DOHH2 (cell line): ENCODE data around the gene PKP4.

Experiments used
- H3F3A ChIP-seq: fragments of 200-600 bp; sonication (generic), shearing (Covaris generic); 2 replicates; pipeline ENCODE4 v1.6.0; 2016; ENCODE audit warnings: antibody characterized with exemption, mild to moderate bottlenecking; ENCODE audit not compliant: control insufficient read depth, insufficient read depth
- H3K27ac ChIP-seq: fragments of 200-600 bp; sonication (generic); 2 replicates; pipeline ENCODE4 v1.5.1; 2014; ENCODE audit warnings: low read depth, mild to moderate bottlenecking, low read length, moderate library complexity
- H3K27me3 ChIP-seq: fragments of 200-600 bp; sonication (generic); 2 replicates; pipeline ENCODE4 v1.6.1; 2014; ENCODE audit warnings: mild to moderate bottlenecking, low read length, mixed read lengths; ENCODE audit not compliant: control insufficient read depth
- H3K36me3 ChIP-seq: fragments of 200-600 bp; sonication (generic); 2 replicates; pipeline ENCODE4 v1.6.1; 2014; ENCODE audit warnings: mild to moderate bottlenecking, low read length, moderate library complexity, mixed read lengths; ENCODE audit not compliant: control insufficient read depth
- H3K4me1 ChIP-seq: fragments of 200-600 bp; sonication (generic); 2 replicates; pipeline ENCODE4 v1.6.1; 2014; ENCODE audit warnings: mild to moderate bottlenecking, low read length, mixed read lengths; ENCODE audit not compliant: control insufficient read depth
- H3K4me2 ChIP-seq: fragments of 200-600 bp; sonication (generic); 2 replicates; pipeline ENCODE4 v1.6.0; 2014; ENCODE audit warnings: mild to moderate bottlenecking, low read length, moderate library complexity
- H3K4me3 ChIP-seq: fragments of 200-600 bp; sonication (generic); 2 replicates; pipeline ENCODE4 v1.5.1; 2014; ENCODE audit warnings: mild to moderate bottlenecking, low read length, mixed read lengths
- H3K79me2 ChIP-seq: fragments of 200-600 bp; sonication (generic); 2 replicates; pipeline ENCODE4 v1.6.1; 2014; ENCODE audit warnings: mild to moderate bottlenecking, low read length, mixed read lengths; ENCODE audit not compliant: control insufficient read depth
- H3K9me2 ChIP-seq: fragments of 200-600 bp; sonication (generic); replicated peaks from 2 replicates; pipeline ENCODE4 v1.6.1; 2014; ENCODE audit warnings: mild to moderate bottlenecking, low read length, mixed read lengths; ENCODE audit not compliant: control insufficient read depth
- H3K9me3 ChIP-seq: fragments of 200-600 bp; sonication (generic); 2 replicates; pipeline ENCODE4 v1.6.1; 2014; ENCODE audit warnings: antibody characterized with exemption, low read length, mixed read lengths; ENCODE audit not compliant: control insufficient read depth, insufficient read depth
- H4K20me1 ChIP-seq: fragments of 200-600 bp; sonication (generic); 2 replicates; pipeline ENCODE4 v1.6.0; 2014; ENCODE audit warnings: low read depth, mild to moderate bottlenecking, antibody characterized with exemption, low read length, moderate library complexity; ENCODE audit not compliant: control insufficient read depth, insufficient read depth
- CTCF ChIP-seq: fragments of 200-600 bp; sonication (generic); IDR thresholded peaks from one replicate; pipeline ENCODE4 v1.5.1; 2014; ENCODE audit warnings: antibody characterized with exemption, mild to moderate bottlenecking, low read depth, low read length; ENCODE audit not compliant: poor library complexity, severe bottlenecking
- EZH2phosphoT487 ChIP-seq: fragments of 200-600 bp; sonication (generic); IDR thresholded peaks from 2 replicates; pipeline ENCODE4 v1.6.1; 2017; ENCODE audit warnings: borderline replicate concordance, mild to moderate bottlenecking, antibody characterized with exemption, low read length, moderate library complexity, mixed read lengths

Gene PKP4

DNA sequence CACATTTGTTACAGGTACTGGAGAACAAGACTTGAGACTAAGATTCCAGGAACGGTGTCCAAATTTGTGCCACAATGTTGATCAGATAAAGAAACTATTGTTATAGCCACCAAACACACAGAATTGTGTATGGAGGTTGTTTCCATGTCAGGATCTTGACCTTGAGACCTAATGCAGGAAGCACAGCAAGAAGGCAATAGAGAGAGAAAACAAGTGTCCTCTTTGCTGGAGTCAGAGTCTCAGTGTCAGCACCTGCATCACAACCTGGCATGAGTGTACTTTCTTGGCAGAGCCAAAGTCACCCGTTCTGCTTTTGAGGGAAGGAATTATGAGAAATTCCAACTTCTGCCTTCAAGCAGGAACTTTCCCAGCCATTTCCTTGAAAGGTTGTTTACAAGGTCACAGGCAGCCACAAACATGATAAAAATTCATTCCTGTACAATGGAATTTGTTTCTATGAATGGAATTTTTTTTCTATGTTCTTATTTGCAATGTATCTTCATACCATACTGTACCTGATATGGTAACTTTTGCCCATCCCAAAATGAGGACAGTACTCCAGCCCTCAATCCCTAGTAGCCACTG, 118.4 kb downstream of the PKP4 start:
- TF ChIP-seq EZH2phosphoT487 (no peak), CTCF (no peak)
- H3K36me3 ChIP-seq, result peaks cover 10% of the 10 kb centered on the region; the same call in 1 of the 2 replicates
- no peaks in the 10 kb centered on the region for H3K79me2 ChIP-seq
- no peaks in the 10 kb centered on the region for H4K20me1 ChIP-seq
- H3K27ac ChIP-seq, result no peak overlapping the region
- no peaks in the 10 kb centered on the region for H3K9me2 ChIP-seq
- no peak overlapping the region for H3K4me3 ChIP-seq
- H3K4me2 ChIP-seq, result no peak overlapping the region
- H3F3A ChIP-seq, result no peaks in the 10 kb centered on the region
- H3K27me3 ChIP-seq, result no peaks in the 10 kb centered on the region
- H3K4me1 ChIP-seq, result no peaks in the 10 kb centered on the region
- H3K9me3 ChIP-seq, result no peaks in the 10 kb centered on the region

- H3K4me2 ChIP-seq, result no peak overlapping the region
- no peaks in the 10 kb centered on the region for H3K9me3 ChIP-seq
- no peaks in the 10 kb centered on the region for H3K9me2 ChIP-seq
- H3K27me3 ChIP-seq, result no peaks in the 10 kb centered on the region
- no peaks in the 10 kb centered on the region for H4K20me1 ChIP-seq
- no peak overlapping the region for H3K4me3 ChIP-seq
- H3K36me3 ChIP-seq, result peaks cover 15% of the 10 kb centered on the region; the same call in 1 of the 2 replicates
- TF ChIP-seq EZH2phosphoT487 (no peak), CTCF (no peak)
- no peaks in the 10 kb centered on the region for H3K4me1 ChIP-seq
- no peaks in the 10 kb centered on the region for H3F3A ChIP-seq
- H3K79me2 ChIP-seq, result no peaks in the 10 kb centered on the region
- H3K27ac ChIP-seq, result no peak overlapping the region
Observed at GRCh38 chr2:158577141-158577540, 120.4 kb downstream of the PKP4 start.

GRCh38 chr2:158578703-158579330, 122.1 kb downstream of the PKP4 start:
- Histone ChIP-seq H3K27me3 (no peaks in the 10 kb centered on the region), H3K27ac (no peak overlapping the region), H3K4me3 (no peak overlapping the region), H3K9me3 (no peaks in the 10 kb centered on the region), H3K4me1 (no peaks in the 10 kb centered on the region), H4K20me1 (no peaks in the 10 kb centered on the region), H3K36me3 (peaks cover 18% of the 10 kb centered on the region; the same call in 1 of the 2 replicates), H3K79me2 (no peaks in the 10 kb centered on the region), H3F3A (no peaks in the 10 kb centered on the region), H3K4me2 (no peak overlapping the region), H3K9me2 (no peaks in the 10 kb centered on the region)
- TF ChIP-seq CTCF (no peak), EZH2phosphoT487 (no peak)
